Superior temporal gyrus (tissue), 1 donor: ENCODE measurements around the gene ARMC3.
A peak's percentile ranks its signal among the peaks of the same experiment; 100 is the strongest.
"Not testable (repeated sequence)": the region's sequence is repeated elsewhere in the genome, so short reads cannot be mapped to it uniquely, and the experiment has no call there.

Experiments used
- DNase-seq: peaks from one replicate; pipeline ENCODE4 v3.0.0-alpha.2; 2016; ENCODE audit errors: extremely low spot score

The ARMC3 gene

GRCh38 chr10:22927661-22928403, at the start of gene ARMC3:
TSS of gene ARMC3 (plus strand) at chr10:22928053. CDS start at chr10:22931997, 3,944 bp downstream.
- peak; percentile 82 for DNase-seq

- no peak for DNase-seq
These were observed 36.1 kb upstream of the ARMC3 start for GRCh38 chr10:22891797-22892196.

- DNase-seq: no peak
These were observed 34.1 kb upstream of the ARMC3 start for GRCh38 chr10:22893781-22894180.

- no peak for DNase-seq
These were observed 33.1 kb upstream of the ARMC3 start for GRCh38 chr10:22894714-22895113.

- DNase-seq: no peak
These were observed 32.6 kb upstream of the ARMC3 start for GRCh38 chr10:22895252-22895651.

- no peak for DNase-seq
These were observed 30.5 kb upstream of the ARMC3 start for GRCh38 chr10:22897371-22897770.

GRCh38 chr10:22899307-22899706, 28.5 kb upstream of the ARMC3 start:
- no peak for DNase-seq

- DNase-seq: no peak
These were observed 28.1 kb upstream of the ARMC3 start for GRCh38 chr10:22899775-22900174.

- DNase-seq: no peak
These were observed 26.8 kb upstream of the ARMC3 start for GRCh38 chr10:22900841-22901601.

GRCh38 chr10:22902147-22902546, 25.7 kb upstream of the ARMC3 start:
- DNase-seq: not testable (repeated sequence)

GRCh38 chr10:22903694-22904093, 24.2 kb upstream of the ARMC3 start:
- no peak for DNase-seq

- no peak for DNase-seq
These were observed 21.1 kb upstream of the ARMC3 start for GRCh38 chr10:22906767-22907166.

GRCh38 chr10:22908837-22909236, 19.0 kb upstream of the ARMC3 start:
- no peak for DNase-seq

- not testable (repeated sequence) for DNase-seq
These were observed 18.2 kb upstream of the ARMC3 start for GRCh38 chr10:22909673-22910072.

GRCh38 chr10:22911067-22911466, 16.8 kb upstream of the ARMC3 start:
- DNase-seq: no peak

GRCh38 chr10:22911889-22912762, 15.7 kb upstream of the ARMC3 start:
- no peak for DNase-seq

GRCh38 chr10:22912763-22913384, 15.0 kb upstream of the ARMC3 start:
- DNase-seq: no peak

GRCh38 chr10:22913474-22914092, 14.3 kb upstream of the ARMC3 start:
- DNase-seq: no peak

GRCh38 chr10:22915314-22915713, 12.5 kb upstream of the ARMC3 start:
- no peak for DNase-seq

- DNase-seq: no peak
These were observed 2.8 kb upstream of the ARMC3 start for GRCh38 chr10:22925088-22925487.

GRCh38 chr10:22927166-22927565, 687 bp upstream of the ARMC3 start:
- DNase-seq: peak; percentile 23
